Measurements from ENCODE around the gene KRI1.

GRCh38 chr19:10593148-10593547 is 27.3 kb upstream of the KRI1 start:
- TF ChIP-seq CTCF (IDR thresholded peaks at IDR 0.05) (no peak), ZFX (IDR thresholded peaks at IDR 0.05; ENCODE audit: borderline replicate concordance) (no peak)
